ENCODE results near the gene ZNF778. TPM values are rescaled to one million over a fixed set of nuclear protein-coding genes. Genes with fewer than 3 reads are reported as not detected.

Gene ZNF778
- total and polyA plus RNA-seq, 2 of the 8 experiments (the other 6 are each of a cell fraction or from before 2014, with no cell fraction given), result 9.5 to 21.9 TPM

- H3K9me3 ChIP-seq (ENCODE audit: insufficient read depth in 2 of 2, low read depth in 1 of 2, low read length in 1 of 2), result no peaks in the 10 kb centered on the region; a peak in 1 of 4 replicates
- peaks cover 2 to 6% of the 10 kb centered on the region in 2 experiments for H4K20me1 ChIP-seq (replicated peaks in 1 of 2; ENCODE audit: control insufficient read depth in 1 of 2, insufficient read depth in 2 of 2, low read length in 2 of 2)
- CTCF ChIA-PET (ENCODE audit: partially characterized antibody), result no interaction called here
- H3K79me1 ChIP-seq (ENCODE audit: low read depth, low read length), result no peaks in the 10 kb centered on the region
- H3K23ac ChIP-seq (ENCODE audit: insufficient read length), result no peak overlapping the region
- no peak overlapping the region for H2BK120ac ChIP-seq (replicated peaks; ENCODE audit: low read depth, low read length)
- no peak for DNase-seq (ENCODE audit: low read depth in 1 of 2, low spot score in 2 of 2)
- H3K14ac ChIP-seq (ENCODE audit: insufficient read length), result no peak overlapping the region
- H3K79me2 ChIP-seq (ENCODE audit: control insufficient read depth in 1 of 2, insufficient read depth in 2 of 2, low read length in 2 of 2), result no peaks in the 10 kb centered on the region
- H3K4me2 ChIP-seq (ENCODE audit: insufficient read depth in 1 of 2, low read depth in 2 of 2, low read length in 2 of 2), result peak overlapping the region; percentile 55 to 94
- H2BK20ac ChIP-seq (ENCODE audit: low read length), result no peak overlapping the region
- peak overlapping the region; percentile 26 to 65 (median 45) for H3K4me3 ChIP-seq (ENCODE audit: extremely low read depth in 1 of 4, insufficient read depth in 2 of 4, low read depth in 3 of 4, low read length in 4 of 4)
- H3K4me1 ChIP-seq (replicated peaks in 1 of 4; ENCODE audit: control insufficient read depth in 3 of 4, insufficient read depth in 4 of 4, low read length in 3 of 4), result no peaks in the 10 kb centered on the region; a peak in 2 of 7 replicates
- no peak overlapping the region for H4K91ac ChIP-seq (replicated peaks; ENCODE audit: insufficient read length, low read length)
- H2BK12ac ChIP-seq (ENCODE audit: low read depth, low read length), result no peak overlapping the region
- no peak overlapping the region for H2BK15ac ChIP-seq (ENCODE audit: low read length)
- H3K9ac ChIP-seq (replicated peaks in 1 of 4; ENCODE audit: extremely low read depth in 1 of 4, low read depth in 3 of 4, low read length in 3 of 4), result no peak overlapping the region; a peak in 1 of 7 replicates
- no peak overlapping the region for H3K56ac ChIP-seq (replicated peaks; ENCODE audit: insufficient read length, low read depth, low read length)
- no peak for FAIRE-seq
- H3K23me2 ChIP-seq (ENCODE audit: low read depth, low read length), result peaks cover 6% of the 10 kb centered on the region; the same call in 1 of the 2 replicates
- H3K27ac ChIP-seq (ENCODE audit: low read depth, low read length), result no peak overlapping the region
- no peak overlapping the region for H3K4ac ChIP-seq (replicated peaks; ENCODE audit: insufficient read length, low read depth, low read length)
- no peaks in the 10 kb centered on the region for H3K36me3 ChIP-seq (ENCODE audit: control insufficient read depth in 2 of 4, insufficient read depth in 4 of 4, low read length in 3 of 4)
- no peak overlapping the region for H2BK5ac ChIP-seq (ENCODE audit: low read depth, low read length)
- no peak overlapping the region; the same call in 1 of the 2 replicates for H3K18ac ChIP-seq (ENCODE audit: extremely low read depth, low read length)
- no peak overlapping the region for H4K8ac ChIP-seq (ENCODE audit: extremely low read depth, insufficient read depth, low read length)
- H4K5ac ChIP-seq (ENCODE audit: insufficient read length, low read depth, low read length), result no peak overlapping the region
- H3K27me3 ChIP-seq (replicated peaks in 1 of 4; ENCODE audit: control insufficient read depth in 3 of 4, extremely low read depth in 1 of 4, insufficient read depth in 3 of 4, low read length in 3 of 4), result peaks cover 0 to 9% (median 6%) of the 10 kb centered on the region in 4 experiments; a peak in 6 of 7 replicates
- H2AK5ac ChIP-seq (ENCODE audit: low read depth, low read length), result no peak overlapping the region
- WGBS, 2 experiments (ENCODE audit: extremely low coverage in 1 of 2, insufficient coverage in 1 of 2, insufficient read length in 1 of 2, insufficient replicate concordance in 2 of 2, low coverage in 1 of 2, low lambda C conversion rate in 2 of 2, missing lambda C conversion rate in 1 of 2), result 7% methylated on average over 8 of the region's 19 CpGs; no CpG with 5 or more reads in 1 of the 2 experiments
- POLR2A ChIA-PET (ENCODE audit: partially characterized antibody), result no interaction called here
- no peak overlapping the region for H2AFZ ChIP-seq (ENCODE audit: low read length)
- TF ChIP-seq KDM4A (IDR thresholded peaks at IDR 0.05; ENCODE audit: low read depth, low read length, severe bottlenecking) (no peak), HDAC2 (IDR thresholded peaks at IDR 0.05; ENCODE audit: borderline replicate concordance in 1 of 2, low read depth in 2 of 2, low read length in 2 of 2) (no peak), ATF2 (IDR thresholded peaks at IDR 0.05; ENCODE audit: low read length) (no peak), YY1 (IDR thresholded peaks at IDR 0.05; ENCODE audit: low read depth, low read length) (no peak), RAD21 (IDR thresholded peaks at IDR 0.05 in 1 of 2, conservative IDR thresholded peaks at IDR 0.05 in 1 of 2; ENCODE audit: low read depth in 2 of 2, low read length in 2 of 2) (no peak), CBX5 (IDR thresholded peaks at IDR 0.05; ENCODE audit: low read depth, low read length) (no peak), RBBP5 (IDR thresholded peaks at IDR 0.05; ENCODE audit: borderline replicate concordance, low read depth, low read length) (no peak), RFX5 (IDR thresholded peaks at IDR 0.05; ENCODE audit: borderline replicate concordance, low read depth, low read length) (no peak), CHD1 (IDR thresholded peaks at IDR 0.05; ENCODE audit: low read depth, low read length) (no peak), POU5F1 (IDR thresholded peaks at IDR 0.05; ENCODE audit: low read depth, low read length) (no peak), GTF2F1 (IDR thresholded peaks at IDR 0.05; ENCODE audit: borderline replicate concordance, low read depth, low read length) (no peak), GABPA (IDR thresholded peaks at IDR 0.05; ENCODE audit: borderline replicate concordance, insufficient read depth, low read length) (no peak)
Observed at GRCh38 chr16:89191901-89192185, 25.7 kb upstream of the ZNF778 start.
